HG03354 (cell line): Measurements from ENCODE around the gene DAW1.
"Not testable (repeated sequence)": the region's sequence is repeated elsewhere in the genome, so short reads cannot be mapped to it uniquely, and the experiment has no call there.

ENCODE experiments used
- ATAC-seq: cut with Tn5 transposase; IDR thresholded peaks from one replicate; pipeline ENCODE4 v1.9.1; 2021; ENCODE audit warnings: mild to moderate bottlenecking; ENCODE audit not compliant: unreplicated experiment, poor library complexity, severe bottlenecking

Gene DAW1, protein sequence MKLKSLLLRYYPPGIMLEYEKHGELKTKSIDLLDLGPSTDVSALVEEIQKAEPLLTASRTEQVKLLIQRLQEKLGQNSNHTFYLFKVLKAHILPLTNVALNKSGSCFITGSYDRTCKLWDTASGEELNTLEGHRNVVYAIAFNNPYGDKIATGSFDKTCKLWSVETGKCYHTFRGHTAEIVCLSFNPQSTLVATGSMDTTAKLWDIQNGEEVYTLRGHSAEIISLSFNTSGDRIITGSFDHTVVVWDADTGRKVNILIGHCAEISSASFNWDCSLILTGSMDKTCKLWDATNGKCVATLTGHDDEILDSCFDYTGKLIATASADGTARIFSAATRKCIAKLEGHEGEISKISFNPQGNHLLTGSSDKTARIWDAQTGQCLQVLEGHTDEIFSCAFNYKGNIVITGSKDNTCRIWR

DNA sequence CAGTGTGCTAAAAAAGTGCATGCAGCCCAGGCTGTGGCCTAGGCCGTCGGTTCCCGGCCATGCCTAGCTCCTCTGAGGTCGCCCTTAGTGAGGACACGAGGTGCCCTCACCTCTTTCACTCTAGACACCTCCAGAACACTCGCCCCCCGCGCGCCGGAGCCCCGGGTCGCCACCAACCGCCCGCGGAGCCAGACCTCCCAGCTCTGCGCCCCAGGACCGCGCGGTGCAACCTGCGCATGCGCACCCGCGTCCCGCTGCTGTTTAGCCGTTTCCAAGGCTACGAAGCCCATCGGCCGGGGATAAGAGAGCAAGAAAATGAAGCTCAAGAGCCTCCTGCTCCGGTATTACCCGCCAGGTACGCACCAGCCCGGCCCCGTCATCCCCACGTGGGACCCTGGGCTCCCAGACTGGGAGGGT is at the start of gene DAW1:
Gene DAW1 (plus strand): TSS at position 257 of the 417 bp plus-strand sequence. CDS start 59 bp downstream, at position 316.
- peak; percentile 93 for ATAC-seq

DNA sequence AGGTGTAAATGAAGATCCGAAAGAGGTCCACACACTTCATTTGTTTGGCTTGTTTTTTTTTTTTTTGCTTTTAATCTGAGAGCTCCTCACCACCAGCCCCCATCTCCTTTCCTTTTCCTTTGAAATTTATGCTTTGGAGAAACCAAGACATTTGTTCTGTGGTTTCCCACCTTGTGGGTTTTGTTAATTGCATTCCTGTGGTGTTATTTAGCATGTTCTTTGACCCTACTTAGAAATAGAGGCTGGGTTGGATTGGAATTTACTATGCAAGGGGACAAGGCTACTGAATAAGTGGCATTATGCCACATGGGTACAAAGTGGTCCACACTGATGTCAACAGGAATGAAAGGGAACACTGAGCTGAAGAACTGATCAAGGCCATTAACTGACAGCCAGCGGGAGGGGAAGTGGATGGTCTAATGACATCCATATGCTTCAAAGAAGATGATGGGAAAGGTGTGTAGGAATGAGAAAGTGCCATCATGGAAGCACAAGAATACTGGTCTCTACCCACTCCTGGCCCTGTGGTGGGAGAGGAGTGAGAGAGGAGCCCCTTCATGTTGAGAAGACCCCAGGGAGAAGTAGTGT is 48.9 kb upstream of the DAW1 start:
- ATAC-seq: no peak

DNA sequence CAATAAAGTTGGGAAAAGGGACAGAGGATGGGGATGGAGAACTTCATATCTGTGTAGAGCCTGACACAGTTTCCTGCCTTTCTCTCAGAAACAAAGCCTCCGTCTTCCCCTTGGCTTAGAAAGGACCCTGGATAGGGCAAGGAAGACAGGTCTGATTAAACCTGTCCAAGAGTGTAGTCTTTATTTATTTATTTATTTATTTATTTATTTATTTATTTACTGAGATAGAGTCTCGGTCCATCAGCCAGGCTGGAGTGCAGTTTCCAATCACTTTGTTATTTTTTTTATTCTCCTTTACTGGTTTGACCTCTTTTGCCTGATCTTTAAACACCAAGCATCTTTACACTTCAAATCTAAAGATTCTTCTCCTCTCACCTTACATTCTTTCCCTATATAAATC is 47.5 kb upstream of the DAW1 start:
- ATAC-seq: no peak

DNA sequence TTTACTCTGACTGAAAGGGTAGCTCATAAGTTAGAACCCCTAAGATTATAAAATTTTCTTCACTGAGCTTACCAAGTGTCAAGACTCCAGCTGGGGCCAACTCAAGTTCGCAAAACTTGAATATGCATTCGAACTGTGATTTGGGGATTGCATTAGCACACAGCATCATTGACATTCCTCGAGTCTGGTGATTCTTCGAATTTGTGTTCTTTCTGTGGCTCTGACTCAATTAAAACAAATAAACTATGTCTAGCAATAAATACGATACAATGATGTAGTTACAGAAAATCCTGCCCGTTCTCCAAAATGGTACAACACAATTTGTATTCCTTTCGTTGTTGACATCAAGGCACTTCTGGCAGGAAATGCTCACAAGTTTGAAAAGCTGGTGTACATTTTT is 46.7 kb upstream of the DAW1 start:
- no peak for ATAC-seq

DNA sequence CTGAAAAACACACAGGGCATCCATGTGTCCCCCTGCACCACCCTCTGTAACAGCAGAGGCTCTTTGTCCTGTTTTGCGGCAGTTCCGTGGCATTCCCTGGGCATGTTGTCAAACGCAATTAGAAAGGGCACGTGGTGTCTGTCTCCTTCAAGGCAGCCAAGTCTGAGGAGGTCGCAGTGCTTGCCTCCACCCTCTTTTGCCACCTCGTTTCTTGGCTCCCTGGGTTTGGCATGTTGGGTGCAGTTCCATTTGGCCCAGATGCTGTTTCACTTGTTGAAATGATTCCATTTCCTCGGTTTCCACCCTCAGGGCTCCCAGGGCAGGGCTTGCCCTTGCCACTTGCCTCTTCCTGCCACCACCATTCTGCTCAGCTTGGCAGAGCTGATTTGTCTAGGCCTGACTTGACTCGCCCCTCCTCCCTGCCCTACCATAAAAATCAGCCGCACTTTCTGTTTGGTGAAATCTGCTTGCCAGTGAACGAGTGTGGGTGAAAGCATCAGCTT is 45.4 kb upstream of the DAW1 start:
- no peak for ATAC-seq

DNA sequence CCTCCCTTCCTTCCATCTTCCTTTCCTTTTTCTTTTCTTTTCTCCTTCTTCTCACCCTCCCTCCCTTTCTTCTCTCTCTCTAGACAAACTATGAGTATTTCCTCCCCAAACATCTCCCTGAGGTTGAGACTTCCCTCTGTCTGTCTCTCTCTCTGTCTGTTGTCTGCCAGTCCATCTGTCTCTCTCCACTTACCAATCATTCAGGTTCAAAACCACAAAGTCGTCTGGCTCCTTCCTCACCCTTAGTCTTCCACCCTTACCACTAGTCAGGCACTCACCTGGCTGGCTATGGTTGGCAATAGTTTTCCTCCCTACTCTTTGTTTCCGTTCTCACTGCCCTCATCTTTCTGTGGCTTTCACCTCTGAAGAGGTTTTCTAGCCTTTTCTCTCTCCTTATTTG is 44.9 kb upstream of the DAW1 start:
- ATAC-seq: no peak

DNA sequence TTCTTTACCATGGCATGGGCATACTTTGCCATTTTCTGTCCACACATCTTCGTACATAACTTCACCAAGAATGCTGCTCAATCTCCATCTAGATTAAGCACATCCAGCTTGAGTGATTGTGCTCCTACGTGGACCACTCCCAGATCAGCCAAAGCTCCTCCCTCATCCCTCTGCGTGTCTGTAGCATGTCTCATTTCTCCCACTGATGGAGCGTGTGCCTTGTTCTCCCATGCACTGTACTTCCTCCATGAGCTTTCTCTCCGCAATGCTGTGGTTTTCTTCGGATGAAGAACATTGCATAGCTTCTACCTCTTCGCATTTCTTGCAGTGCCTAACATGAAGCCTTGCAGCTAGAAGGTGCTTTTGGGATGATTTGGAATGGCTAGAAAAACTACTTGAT is 44.3 kb upstream of the DAW1 start:
- ATAC-seq: no peak

DNA sequence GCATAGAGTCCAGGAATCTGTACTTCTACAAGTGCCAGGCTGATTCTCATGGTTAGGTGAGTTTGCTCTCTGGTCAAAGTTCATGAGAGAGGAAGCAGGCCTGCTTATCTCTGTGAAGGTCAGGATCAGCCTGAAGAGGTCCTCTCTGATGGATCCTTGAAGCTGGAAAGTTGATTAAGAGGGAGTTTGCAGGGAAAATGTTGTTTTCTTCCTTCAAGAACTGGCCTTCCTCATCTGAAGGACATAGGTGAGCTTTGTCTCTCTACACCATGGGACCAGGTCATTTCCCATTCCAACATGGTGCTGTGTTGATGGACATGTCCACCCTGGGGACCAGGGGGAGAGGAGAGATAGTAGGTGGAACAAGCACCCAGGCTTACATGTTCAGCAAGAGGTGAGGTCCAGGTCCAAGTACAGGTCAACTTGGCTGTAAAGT is 42.9 kb upstream of the DAW1 start:
- no peak for ATAC-seq

DNA sequence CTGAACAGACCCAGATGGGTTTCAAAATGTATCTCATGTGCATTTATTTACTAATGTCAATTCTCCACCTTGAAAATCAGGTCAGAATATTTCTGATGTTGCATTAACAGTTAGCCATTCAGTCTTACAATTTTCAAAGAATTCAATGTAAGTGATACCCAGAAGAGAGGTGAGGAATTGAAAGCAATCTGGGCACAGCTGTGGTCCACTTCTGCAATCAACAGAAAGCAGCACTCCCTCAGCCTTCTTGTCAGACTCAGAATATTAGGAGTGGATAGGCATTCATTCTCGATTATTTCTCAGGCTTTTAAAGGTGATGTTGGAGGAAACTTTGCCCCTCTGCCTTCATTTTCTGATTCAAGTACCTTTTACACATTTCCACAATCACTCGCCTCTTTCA is 42.1 kb upstream of the DAW1 start:
- no peak for ATAC-seq

DNA sequence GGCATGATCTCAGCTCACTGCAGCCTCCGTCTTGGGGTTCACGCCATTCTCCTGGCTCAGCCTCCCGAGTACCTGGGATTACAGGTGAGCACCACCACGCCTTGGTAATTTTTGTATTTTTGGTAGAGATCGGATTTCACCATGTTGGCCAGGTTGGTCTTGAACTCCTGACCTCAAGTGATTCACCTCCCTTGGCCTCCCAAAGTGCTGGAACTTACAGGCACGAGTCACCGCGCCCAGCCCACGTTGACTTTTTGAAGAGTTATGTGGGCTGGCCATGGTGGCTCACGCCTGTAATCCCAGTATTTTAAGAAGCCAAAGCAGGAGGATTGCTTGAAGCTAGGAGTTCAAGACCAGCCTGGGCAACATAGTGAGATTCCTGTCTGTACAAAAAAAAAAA is 37.0 kb upstream of the DAW1 start:
- no peak for ATAC-seq

DNA sequence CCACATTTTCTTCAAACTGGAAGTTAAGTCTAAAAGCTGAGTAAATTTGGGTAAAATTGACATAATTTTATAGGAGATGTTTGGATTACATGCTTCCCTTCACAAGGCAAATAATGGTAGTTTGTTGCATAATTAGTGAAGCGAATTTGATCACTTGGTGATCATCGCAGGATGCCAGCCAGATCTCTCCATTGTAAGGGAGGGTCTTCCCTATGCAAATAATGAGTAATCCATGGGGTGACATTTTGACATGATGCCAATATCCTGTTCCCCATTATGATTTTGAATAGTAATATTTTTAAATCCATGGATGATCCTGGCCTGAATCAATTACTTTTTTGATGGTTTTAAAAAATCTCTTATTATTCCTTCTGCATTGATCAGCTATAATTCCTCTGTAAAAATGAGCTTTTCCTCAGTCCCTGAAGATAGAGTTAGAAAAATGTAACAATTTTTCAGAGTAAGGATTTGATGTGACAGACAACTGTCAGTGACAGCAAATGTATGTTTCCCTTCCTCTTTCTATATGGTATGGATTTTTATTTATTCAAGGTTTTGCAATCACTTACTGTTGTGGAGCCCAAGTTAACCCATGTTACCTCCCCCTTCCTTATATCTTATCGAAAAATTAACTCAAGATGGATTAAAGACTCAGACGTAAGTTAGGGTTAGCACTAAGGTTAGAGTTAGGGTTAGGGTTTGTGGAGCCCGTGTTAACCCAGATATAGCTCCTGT is 36.3 kb upstream of the DAW1 start:
- ATAC-seq: no peak

DNA sequence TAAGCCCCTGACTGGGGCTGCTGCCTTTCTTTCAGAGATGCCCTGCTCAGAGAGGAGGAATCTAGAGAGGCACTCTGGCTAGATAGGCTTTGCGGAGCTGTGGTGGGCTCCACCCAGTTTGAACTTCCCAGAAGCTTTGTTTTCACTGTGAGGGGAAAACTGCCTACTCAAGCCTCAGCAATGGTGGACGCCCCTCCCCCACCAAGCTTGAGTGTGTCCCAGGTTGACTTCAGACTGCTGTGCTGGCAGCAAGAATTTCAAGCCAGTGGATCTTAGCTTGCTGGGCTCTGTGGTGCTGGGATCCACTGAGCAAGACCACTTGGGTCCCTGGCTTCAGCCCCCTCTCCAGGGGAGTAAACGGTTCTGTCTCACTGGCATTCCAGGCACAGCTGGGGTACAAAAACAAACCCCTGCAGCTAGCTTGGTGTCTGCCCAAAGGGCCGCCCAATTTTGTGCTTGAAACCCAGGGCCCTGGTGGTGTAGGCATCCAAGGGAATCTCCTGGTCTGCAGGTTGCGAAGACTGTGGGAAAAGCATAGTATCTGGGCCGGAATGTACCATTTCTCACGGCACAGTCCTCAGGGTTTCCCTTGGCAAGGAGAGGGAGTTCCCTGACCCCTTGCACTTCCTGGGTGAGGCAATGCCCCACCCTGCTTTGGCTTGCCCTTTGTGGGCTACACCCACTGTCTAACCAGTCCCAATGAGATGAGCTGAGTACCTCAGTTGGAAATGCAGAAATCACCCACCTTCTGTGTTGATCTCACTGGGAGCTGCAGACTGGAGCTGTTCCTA is 31.9 kb upstream of the DAW1 start:
- ATAC-seq: not testable (repeated sequence)

DNA sequence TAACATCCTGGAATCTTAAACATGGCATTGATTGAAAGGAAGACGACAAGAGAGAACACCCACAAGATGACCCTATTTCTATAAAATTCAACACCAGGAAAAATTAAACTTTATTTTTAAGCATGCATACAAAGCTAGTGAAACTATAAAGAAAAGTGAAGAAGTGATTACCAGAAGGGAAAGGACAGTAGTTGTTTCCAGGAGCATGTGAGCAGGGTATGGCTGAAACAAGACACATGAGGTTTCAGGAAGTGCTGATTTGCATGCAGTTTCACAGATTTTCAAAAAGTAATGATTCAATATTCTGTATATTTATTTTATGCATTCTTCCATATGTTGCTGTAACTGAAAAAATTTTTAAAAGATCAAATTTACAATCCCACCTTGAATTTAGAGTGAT is 24.6 kb upstream of the DAW1 start:
- ATAC-seq: no peak

DNA sequence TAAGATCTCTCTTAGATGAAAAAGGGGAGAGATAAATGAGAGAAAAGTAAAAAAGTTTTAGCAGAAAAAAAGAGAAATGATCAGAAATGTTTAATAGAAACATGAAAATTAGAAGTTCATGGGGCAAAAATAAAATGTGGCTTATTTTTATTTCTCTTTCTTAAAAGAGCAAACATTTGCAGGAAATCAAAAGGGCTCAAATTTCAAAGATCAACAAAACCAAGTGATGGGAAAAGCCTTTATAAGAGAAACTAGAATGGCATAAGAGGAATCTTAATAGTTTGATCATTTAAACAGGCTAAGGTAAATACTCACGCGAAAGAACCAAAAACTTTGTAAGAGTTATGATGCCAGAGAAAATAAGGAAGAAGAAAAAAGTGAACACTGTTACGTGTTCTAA is 23.3 kb upstream of the DAW1 start:
- ATAC-seq: no peak

DNA sequence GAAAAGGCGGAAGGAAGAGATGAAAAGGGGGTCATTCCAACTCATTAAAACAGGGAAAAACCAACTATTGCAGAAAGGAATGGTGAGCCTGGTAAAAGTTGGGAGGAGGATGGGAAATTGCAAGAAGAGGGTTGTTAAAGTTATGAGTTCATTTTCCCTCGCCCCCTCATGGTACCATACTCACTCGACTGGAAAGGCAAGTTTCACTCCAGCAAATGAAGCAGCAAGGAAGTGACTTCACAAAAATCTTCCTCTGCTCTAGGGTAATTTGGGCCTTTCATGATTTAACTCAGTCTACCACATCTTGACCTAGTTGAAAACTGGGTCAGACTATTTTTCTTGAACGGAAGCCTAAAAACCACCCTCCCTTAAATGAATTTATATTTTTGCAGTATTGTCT is 22.8 kb upstream of the DAW1 start:
- no peak for ATAC-seq

DNA sequence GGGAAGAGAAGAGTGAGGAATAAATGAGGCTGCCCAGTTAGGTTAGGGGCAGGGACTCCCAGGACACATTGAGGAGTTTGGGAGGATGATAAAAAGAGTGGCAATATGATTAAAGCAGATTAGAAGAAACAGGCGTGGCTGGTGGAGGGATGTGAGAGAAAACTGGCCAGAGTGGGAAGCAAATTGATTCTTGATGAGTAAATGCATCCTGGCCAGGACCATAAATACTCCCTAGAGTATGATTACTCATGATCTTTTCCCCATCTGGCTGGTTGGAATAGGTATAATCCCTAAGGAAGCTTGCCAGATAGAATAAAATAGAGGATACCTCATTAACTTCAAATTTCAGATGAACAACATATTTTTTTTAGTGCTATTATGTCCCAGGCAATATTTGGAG is 21.5 kb upstream of the DAW1 start:
- no peak for ATAC-seq

DNA sequence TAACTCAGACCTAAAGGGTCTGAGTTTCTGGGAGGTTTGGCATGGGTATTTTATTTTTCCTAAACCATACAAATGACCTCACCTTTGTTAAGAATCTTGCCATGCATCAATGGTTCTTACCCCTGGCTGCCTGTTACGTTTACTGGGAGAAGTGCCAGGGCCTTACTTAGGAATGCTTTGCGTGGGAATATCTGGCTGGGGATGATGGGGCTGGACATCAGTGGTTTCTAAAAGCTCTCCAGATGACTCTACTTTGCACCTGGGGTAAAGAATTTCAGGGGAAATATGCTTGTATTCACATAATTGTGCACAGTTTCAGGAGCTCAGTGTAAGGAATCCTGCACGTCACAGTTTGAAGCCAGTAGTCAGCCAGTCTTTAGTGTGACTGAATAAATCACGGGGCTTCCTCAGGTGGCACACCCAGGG is 18.2 kb upstream of the DAW1 start:
- no peak for ATAC-seq

DNA sequence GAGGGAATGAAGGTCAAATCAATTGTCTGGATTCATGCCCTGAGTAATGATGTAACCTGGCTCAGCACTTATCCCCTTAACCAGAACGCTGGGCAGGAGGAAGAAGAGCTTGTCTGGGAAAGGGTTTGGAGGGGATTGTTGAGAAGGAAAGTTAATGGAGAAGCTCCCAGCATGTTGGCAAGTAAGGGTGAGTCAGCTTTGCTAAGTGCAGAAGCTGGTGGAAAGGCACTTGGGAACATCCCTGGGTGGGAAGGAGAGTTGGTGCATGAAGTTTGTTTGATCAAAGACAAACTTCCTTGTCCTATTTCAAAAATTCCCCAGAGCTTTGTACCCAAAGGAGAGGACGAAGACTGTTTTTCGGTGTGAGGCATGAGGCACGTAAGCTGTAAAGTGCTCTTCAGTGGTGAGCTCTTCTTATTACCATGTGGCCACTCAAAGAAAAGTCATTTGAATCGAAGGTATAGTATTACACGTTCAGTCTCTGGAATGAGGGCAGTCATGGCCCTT is 17.6 kb upstream of the DAW1 start:
- ATAC-seq: no peak

DNA sequence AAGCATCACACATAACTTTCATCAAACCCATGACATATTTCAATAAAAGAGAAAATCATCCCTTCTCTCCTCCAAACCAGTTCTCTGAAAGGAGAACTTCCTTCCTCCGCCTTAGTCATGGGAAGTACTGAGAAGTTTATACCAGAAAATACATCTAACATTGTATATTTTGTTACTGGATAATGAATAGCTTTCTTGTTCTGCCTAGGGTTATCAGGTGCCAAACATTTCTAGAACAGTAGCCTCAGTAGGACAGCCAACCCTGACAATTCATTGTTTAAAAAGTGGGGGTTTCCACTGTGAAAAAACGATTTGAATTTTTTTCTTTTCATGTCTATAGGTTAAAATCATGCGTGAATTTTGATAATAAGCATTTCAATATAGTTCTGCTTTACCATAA is 16.0 kb upstream of the DAW1 start:
- no peak for ATAC-seq

DNA sequence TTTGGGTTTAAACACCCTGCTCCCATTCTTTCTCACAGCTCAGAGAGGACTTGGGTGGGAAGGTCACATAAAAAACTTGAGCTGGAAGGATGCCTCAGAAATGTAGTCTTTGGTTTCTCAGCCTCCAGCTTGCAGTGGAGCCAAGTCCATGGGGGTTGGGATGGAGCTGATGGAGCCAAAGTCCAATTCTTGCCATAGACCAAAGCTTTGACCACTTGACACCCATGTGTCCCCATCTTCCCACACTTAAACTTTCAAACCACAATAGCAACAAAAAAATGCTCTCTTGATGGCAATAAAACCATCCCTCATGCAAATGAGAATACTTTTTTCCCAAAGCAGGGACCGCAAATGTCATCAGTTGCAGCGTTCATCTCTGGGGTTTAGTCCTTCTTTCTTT is 14.7 kb upstream of the DAW1 start:
- no peak for ATAC-seq
